ENCODE measurements around the gene TTLL6. TPM values are rescaled to one million over a fixed set of nuclear protein-coding genes. Genes with fewer than 3 reads are reported as not detected.

TTLL6 gene
- total RNA-seq, 4 donors from 2014 or later = 1.1 to 7.5 (median 1.5) TPM; not detected in 1

GRCh38 chr17:48723423-48724250 is 93.4 kb downstream of the TTLL6 start:
- Histone ChIP-seq H3K4me1 (peaks cover 0 to 45% (median 14%) of the 10 kb centered on the region in 4 donors), H3K36me3 (no peaks in the 10 kb centered on the region), H3K27ac (no peak overlapping the region), H3K27me3 (peaks cover 0 to 94% of the 10 kb centered on the region in 2 donors), H3K4me3 (peak overlapping the region in 3 of 4 donors; percentile 6 to 36 (median 28)), H3K9me3 (peaks cover 0 to 4% (median 0%) of the 10 kb centered on the region in 4 donors)
- peak in 1 of 3 donors; percentile 58 for DNase-seq
- TF ChIP-seq POLR2A (IDR thresholded peaks at IDR 0.05) (no peak), CTCF (IDR thresholded peaks at IDR 0.05) (no peak)

GRCh38 chr17:48722915-48723422 is 94.1 kb downstream of the TTLL6 start, which contains the start of gene PRAC2:
Gene PRAC2 (plus strand): TSS chr17:48723185. CDS start chr17:48724411, 1,226 bp downstream.
- Histone ChIP-seq H3K27me3 (peaks cover 0 to 94% of the 10 kb centered on the region in 2 donors), H3K27ac (no peak within 1 kb of the TSS), H3K36me3 (no peaks in the 10 kb centered on the region), H3K4me3 (peak within 1 kb of the TSS in 3 of 4 donors; percentile 6 to 36 (median 28)), H3K9me3 (peaks cover 0 to 9% (median 0%) of the 10 kb centered on the region in 4 donors), H3K4me1 (peaks cover 0 to 43% (median 11%) of the 10 kb centered on the region in 4 donors)
- DNase-seq = no peak
- no peak for TF ChIP-seq POLR2A (IDR thresholded peaks at IDR 0.05)
- TF ChIP-seq CTCF (IDR thresholded peaks at IDR 0.05) = no peak

- no peak for TF ChIP-seq POLR2A (IDR thresholded peaks at IDR 0.05)
- TF ChIP-seq CTCF (IDR thresholded peaks at IDR 0.05) = no peak
- Histone ChIP-seq H3K27me3 (peaks cover 0 to 90% of the 10 kb centered on the region in 2 donors), H3K9me3 (peaks cover 0 to 9% (median 0%) of the 10 kb centered on the region in 4 donors), H3K4me1 (peaks cover 0 to 41% (median 11%) of the 10 kb centered on the region in 4 donors), H3K4me3 (peak within 1 kb of the TSS in 3 of 4 donors; percentile 6 to 36 (median 28)), H3K27ac (no peak within 1 kb of the TSS), H3K36me3 (no peaks in the 10 kb centered on the region)
- no peak for DNase-seq
These were observed 94.7 kb downstream of the TTLL6 start, which contains the start of gene PRAC1 for GRCh38 chr17:48722201-48722907. Gene PRAC1 (minus strand): TSS chr17:48722518. CDS start chr17:48722392, 126 bp downstream.

GRCh38 chr17:48721009-48721402 is 96.0 kb downstream of the TTLL6 start:
- no peak for DNase-seq
- Histone ChIP-seq H3K27ac (no peak overlapping the region), H3K4me3 (no peak overlapping the region)

More at GRCh38 chr17:48721009-48721402, 96.0 kb downstream of the TTLL6 start:
- H3K9me3 ChIP-seq = peaks cover 0 to 9% (median 0%) of the 10 kb centered on the region in 4 donors
- H3K4me1 ChIP-seq = peaks cover 0 to 41% (median 11%) of the 10 kb centered on the region in 4 donors
- no peak for TF ChIP-seq POLR2A (IDR thresholded peaks at IDR 0.05)
- TF ChIP-seq CTCF (IDR thresholded peaks at IDR 0.05) = no peak
- H3K27me3 ChIP-seq = peaks cover 0 to 90% of the 10 kb centered on the region in 2 donors
- H3K36me3 ChIP-seq = no peaks in the 10 kb centered on the region
